Measurements from ENCODE around the gene CLDN5.
"Not testable (repeated sequence)": the region's sequence is repeated elsewhere in the genome, so short reads cannot be mapped to it uniquely, and the experiment has no call there.

The CLDN5 gene

GRCh38 chr22:19548427-19548826 lies 24.2 kb upstream of the CLDN5 start:
- DNase-seq (ENCODE audit: low read depth), result not testable (repeated sequence)

GRCh38 chr22:19547620-19548019 lies 23.4 kb upstream of the CLDN5 start:
- DNase-seq (ENCODE audit: low read depth), result no peak

- DNase-seq (ENCODE audit: low read depth), result no peak
Measured at GRCh38 chr22:19546680-19547079, 22.5 kb upstream of the CLDN5 start.

DNA sequence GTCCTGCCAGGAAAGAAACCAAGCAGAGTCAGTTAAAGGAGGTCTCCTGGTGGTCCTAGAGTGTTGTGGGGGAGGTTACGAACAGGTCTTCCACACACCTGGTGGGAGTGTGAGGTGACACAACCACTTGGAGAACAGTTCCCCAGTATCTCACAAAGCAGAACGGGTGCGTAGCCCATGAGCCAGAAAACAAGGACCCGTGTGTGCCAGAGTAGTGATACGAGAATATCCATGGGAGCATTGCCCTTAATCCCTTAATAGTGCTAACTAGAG lies 21.7 kb upstream of the CLDN5 start:
- DNase-seq (ENCODE audit: low read depth), result no peak

DNA sequence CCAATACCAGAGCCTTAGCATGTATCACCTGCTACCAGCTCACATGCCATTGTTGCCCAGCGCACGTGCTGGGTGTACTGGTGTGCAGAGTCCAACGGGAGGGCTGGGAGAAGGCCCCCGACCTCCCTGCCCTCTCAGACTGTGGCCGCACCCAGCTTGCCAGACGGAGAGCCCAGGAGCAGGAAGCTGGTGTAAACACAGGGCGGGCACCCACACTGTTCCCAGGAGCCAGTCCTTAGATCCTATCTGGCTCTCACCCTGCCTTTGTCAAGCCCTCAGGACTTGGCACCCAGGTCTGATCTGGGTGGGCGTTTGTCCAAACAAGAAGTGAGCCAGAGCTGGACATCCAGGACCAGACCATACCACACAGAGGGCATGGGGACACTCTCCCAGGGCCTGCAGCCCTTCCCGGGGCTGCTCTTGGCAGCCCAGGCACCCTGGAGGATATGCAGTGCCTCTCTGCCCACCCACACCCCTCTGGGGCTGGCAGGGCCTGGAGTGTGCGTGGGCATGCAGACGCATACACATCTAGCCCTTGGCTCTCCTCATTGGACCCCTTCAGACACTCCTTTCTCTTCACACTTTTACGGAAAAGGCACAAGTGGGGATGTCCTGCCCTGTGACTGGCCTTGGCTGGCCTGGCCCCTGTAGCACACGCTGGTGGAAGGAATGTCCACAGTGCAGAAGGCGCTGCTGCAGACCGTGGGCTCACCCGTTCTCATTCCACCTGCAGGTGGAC lies 19.9 kb upstream of the CLDN5 start:
- no peak for DNase-seq (ENCODE audit: low read depth)

DNA sequence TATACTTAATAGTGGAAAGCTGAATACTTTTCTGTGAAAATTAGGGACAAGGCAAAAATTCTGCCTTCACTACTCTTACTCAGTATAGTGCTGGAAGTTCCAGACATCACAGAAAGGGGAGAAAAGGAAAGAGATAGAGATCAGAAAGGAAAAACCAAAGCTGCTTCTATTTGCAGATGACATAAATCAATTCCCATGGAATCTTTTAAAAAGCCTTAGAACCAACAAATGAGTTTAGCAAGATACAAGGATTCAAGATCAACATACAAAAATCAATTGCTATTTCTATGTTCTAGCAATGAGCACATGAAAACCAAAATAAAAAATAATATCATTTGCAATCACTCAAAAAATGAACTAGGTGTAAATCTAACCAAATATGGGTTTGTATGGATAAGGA lies 16.2 kb upstream of the CLDN5 start:
- no peak for DNase-seq (ENCODE audit: low read depth)

- DNase-seq (ENCODE audit: low read depth), result no peak
Measured at GRCh38 chr22:19537941-19538488, 13.8 kb upstream of the CLDN5 start.

GRCh38 chr22:19536564-19536963 lies 12.4 kb upstream of the CLDN5 start:
- no peak for DNase-seq (ENCODE audit: low read depth)

- DNase-seq (ENCODE audit: low read depth), result no peak
Measured at GRCh38 chr22:19535001-19535400, 10.8 kb upstream of the CLDN5 start.

- DNase-seq (ENCODE audit: low read depth), result no peak
Measured at GRCh38 chr22:19533857-19534256, 9.6 kb upstream of the CLDN5 start.

DNA sequence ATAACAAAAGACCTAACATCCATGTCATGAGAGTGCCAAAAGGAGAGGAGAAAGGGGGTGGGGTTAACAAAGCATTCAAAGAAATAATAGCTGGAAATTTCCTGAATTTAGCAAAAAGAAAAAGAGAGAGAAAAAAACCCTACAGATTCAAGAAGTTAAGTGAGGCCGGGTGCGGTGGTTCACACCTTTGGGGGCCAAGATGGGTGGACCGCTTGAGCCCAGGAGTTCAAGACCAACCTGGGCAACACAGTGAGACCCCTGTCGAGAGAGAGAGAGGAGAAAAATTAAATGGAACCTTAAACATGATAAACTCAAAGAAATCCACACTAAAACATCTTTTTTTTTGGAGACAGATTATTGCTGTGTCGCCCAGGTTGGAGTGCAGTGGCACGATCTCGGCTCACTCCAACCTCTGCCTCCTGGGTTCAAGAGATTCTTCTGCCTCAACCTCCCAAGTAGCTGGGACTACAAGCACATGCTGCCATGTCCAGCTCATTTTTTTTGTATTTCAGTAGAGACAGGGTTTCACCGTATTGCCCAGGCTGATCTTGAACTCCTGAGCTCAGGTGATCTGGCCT lies 8.9 kb upstream of the CLDN5 start:
- DNase-seq (ENCODE audit: low read depth), result no peak

DNA sequence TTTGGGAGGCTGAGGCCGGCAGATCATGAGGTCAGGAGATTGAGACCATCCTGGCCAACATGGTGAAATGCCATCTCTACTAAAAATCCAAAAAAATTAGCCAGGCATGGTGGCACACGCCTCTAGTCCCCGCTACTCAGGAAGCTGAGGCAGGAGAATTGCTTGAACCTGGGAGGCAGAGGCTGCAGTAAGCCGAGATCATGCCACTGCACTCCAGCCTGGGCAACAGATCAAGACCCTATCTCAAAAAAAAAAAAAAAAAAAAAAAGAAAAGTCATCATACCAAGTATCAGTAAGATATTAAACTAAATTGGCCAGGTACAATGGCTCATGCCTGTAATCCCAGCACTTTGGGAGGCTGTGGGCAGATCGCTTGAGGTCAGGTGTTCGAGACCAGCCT lies 7.1 kb upstream of the CLDN5 start:
- not testable (repeated sequence) for DNase-seq (ENCODE audit: low read depth)

DNA sequence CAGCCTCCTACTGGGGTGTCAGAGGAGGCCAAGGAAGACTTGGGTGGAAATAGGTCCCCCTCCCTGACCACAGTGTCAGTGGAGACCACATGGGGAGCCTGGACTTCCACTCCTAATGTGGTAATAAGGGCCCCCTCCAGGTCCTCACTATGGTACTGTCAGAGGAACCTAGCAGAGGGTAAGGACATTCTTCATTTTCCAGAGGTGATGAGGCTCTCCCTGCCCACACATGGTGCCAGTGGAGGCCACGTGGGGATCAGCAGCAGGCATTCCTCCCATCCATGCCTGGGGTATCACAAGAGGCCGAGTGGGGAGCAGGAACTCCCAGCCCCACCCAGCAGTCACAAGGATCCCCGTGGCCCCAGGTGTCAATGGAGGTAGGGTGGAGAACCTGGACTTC lies 6.5 kb upstream of the CLDN5 start:
- DNase-seq (ENCODE audit: low read depth), result no peak

DNA sequence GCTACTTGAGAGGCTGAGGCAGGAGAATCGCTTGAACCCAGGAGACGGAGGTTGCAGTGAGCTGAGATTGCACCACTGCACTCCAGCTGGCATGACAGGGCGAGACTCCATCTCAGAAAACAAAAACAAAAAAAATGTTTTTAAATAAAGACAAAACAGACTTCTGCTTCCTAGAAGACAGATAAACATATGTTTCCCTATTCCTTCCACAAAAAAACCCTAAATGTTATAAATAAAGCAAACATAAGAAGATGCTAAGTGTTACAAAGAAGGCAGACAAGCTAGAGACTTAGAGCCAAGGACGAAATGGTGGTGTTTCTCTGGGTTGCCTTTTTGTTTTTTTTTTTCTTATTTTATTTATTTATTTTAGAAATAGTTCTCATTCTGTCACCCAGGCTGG lies 5.6 kb upstream of the CLDN5 start:
- DNase-seq (ENCODE audit: low read depth), result no peak

- peak; percentile 17 for DNase-seq (ENCODE audit: low read depth)
Measured at GRCh38 chr22:19527861-19528417, 3.7 kb upstream of the CLDN5 start.

GRCh38 chr22:19527321-19527721 lies 3.1 kb upstream of the CLDN5 start:
- DNase-seq (ENCODE audit: low read depth), result no peak

GRCh38 chr22:19526702-19527111 lies 2.5 kb upstream of the CLDN5 start:
- DNase-seq (ENCODE audit: low read depth), result no peak

DNA sequence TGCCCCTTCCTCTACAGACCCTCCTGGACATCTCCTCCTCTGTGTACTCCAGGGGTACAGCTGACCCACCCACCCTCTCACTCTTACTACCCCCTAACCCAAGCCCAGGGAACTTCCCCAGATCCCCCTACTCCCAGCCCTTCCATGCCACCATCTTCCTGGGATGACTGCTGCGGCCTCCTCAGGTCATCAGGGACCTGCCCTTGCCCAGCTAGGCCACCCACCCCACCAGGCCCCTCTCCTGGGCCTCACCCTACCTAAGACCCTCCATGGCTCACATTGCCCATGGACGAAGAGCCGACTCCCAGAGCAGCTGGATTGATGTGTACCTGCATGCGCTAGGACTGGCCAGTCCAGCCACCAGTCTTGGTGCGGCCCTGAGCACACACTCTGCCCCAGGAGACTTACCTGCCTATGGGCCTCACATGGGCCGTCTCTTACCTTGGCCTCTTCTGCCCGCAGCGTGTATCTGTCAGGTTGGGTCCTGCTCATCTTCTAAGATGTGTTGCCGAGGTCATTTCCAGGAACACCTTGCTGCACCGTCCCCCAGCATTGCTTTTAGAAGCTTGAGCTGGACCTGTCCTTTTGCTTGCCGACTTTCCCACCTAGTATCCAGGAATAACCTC lies 2.0 kb upstream of the CLDN5 start:
- DNase-seq (ENCODE audit: low read depth), result no peak

DNA sequence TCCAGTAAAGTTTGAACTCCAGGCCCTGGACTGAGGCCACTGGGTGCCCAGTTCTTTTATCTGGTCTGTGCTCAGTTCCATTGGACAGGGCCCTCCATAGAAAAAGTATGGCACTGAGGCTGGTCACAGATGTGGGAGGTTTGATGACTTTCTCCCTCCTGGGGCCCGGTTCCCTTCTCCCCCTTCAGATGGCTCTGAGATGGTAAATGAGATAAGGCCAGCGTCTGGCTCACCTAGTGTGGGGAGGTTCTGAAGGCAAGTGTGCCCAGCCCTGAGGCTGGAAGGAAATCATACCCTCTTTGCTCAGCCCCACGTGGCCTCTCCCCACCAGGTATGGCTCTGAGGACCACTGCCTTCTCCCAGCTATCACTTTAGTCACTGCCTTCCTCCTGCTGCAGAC lies 1.5 kb upstream of the CLDN5 start:
- no peak for DNase-seq (ENCODE audit: low read depth)

GRCh38 chr22:19525116-19525660 lies 978 bp upstream of the CLDN5 start:
- no peak for DNase-seq (ENCODE audit: low read depth)

DNA sequence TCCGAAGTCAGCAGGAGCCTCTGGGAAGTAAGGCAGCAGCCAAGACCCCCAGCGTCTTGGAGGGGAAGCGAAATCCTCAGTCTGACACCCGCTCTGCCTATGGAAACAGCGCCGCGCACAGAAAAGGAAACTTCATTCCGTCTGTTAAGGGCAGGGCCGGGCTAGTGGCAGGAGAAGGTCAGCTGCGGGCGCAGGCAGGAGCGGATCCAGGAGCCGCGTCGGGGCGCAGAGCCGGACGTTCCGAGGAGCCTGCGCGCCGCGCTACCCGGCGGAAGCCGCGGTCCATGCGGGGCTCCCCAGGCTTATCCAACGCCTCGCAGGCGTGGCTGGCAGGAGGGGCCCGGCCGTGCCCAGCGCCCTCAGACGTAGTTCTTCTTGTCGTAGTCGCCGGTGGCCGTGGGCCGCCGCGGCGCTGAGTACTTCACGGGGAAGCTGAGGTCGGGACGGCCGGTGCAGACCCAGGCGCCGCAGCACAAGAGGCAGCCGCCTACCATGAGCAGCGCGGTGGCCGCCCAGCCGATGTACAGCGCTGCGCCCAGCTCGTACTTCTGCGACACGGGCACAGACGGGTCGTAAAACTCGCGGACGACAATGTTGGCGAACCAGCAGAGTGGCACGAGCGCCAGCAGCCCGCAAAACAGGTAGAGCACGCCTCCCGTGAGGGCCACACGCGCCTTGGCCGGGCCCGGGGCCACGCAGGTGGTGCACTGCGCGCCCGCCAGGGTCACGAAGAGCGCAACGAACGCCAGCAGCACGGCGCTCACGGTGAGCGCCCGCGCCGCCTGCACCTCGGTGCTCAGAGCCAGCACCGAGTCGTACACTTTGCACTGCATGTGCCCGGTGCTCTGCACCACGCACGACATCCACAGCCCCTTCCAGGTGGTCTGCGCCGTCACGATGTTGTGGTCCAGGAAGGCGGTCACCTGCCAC lies 705 bp downstream of the CLDN5 start:
- DNase-seq (ENCODE audit: low read depth), result peak; percentile 35

DNA sequence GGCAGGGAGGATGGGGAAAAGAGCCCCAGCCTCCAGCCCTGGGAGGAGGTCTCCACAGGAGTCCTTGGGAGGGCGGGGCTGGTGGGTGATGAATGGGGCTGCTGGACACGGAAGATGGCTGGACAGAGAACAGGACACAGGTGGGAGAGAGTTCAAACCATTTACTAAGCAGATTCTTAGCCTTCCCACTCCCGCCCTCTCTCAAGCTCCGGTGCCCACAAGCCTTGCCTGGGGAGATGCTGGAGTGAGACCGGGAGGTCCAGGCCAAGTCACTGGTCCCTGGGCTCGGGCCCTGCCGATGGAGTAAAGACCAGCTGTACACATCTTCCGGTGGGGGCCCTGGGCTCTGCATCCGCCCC lies 1.4 kb downstream of the CLDN5 start:
- no peak for DNase-seq (ENCODE audit: low read depth)
